Stimulated activated CD8-positive, alpha-beta memory T cell treated with anti-CD3 and anti-CD28 coated beads, Interleukin-15, amount 100 ng/mL, for 48 hours (primary cell): Measurements from ENCODE around the gene PPFIBP2.

Experiments used
- DNase-seq, 2 donors: peaks; one replicate each; pipeline ENCODE4 v3.0.0-alpha.2; 2020; ENCODE audit warnings: low read depth in 2 of 2

The PPFIBP2 gene

DNA sequence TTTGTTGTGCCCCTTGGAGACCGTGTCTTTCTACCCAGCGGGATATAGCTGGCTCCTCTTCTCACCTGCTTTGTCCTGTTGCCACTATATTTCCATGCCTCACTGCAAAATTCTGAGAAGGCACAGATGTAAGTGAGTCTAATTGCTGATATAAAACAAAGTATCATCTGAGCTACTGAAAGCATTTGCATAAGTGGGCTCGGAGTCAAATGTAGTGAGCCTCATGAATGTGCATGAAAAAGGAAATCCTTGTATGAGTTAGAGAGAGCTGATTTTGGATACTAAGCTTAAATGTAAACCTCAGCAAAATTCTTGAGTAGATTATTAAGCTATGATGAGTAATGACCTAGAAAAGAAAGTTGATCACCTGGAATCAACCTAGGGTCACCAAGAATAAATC is 178.6 kb downstream of the PPFIBP2 start:
- DNase-seq: no peak

DNA sequence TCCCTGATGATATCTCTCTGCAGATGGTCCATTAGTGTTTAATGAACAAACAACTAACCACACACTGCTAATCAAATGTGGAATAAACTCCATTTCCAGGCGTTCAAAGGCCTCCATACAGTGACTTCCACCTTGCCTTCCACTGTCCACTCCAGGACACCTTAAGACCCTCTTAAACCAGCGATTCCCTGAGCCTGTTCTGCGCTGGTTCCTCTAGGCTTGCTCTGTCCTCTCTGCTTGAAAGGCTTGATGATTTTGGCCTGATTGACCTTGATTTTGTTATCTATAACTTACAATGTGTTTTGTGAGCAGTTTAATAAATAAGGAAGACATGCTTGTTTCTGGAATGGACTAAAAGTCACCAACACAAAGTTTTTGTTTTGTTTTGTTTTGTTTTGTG is 180.4 kb downstream of the PPFIBP2 start:
- no peak for DNase-seq

DNA sequence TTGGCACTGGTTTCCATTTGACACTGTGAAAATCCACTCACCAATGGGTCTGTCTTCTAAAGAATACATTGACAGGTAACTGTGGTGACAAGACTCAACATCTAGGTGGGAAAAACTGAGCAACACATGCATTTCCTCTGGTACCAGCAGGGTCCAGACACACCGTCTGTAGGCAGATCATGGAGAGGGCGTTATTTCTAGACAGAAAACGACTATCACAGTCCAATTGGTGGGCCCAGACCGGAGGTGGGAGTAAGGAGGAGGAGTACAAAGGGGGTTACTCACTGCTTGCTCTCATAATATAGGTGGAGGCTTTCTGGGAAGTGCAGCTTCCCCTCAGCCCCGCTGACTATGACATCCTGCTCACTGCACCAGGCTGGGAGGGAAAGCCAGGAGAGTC is 182.6 kb downstream of the PPFIBP2 start:
- no peak for DNase-seq
